ENCODE data around the gene CELF5.
"Not testable (repeated sequence)": the region's sequence is repeated elsewhere in the genome, so short reads cannot be mapped to it uniquely, and the experiment has no call there.

Gene CELF5

DNA sequence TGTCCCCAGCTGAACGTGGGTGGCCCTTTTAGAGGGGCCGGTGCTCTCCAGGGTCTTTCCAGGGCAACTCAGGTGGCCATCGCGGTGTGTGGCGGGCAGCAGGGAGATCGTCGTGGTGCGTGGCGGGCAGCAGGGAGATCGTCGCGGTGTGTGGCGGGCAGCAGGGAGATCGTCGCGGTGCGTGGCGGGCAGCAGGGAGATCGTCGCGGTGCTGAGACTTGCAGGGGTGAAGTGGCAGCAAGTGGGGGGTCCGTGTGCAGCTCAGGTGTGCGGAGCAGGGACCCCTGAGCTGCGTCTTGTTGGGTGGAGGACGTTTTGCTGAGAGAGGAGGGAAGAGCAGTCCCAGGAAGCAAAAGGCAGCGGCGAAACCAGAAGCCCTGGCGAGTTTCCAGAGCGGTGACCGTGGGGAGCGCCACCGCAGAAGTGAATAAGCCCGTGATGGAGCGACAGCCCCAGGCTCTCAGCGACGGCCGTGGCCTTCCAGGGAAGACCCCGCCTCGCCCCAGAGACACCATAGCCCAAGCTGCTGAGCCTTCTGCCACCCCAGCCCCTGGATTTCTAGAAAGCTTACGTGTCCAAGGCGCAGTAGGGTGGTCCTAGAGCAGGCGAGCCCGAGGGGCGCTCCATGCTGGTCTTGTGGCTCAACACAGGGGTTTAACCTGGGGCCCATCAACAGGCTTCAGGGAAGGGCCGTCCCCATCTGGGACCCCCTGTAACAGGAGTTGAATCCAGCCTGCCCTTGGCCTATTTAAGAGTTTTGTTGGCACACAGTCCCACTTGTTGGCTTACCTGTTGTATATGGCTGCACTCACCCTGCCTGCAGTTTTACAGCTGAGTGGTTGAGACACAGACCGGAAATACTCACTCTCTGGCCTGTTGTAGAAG, 33.3 kb upstream of the CELF5 start:
- no peak for DNase-seq

GRCh38 chr19:3191806-3192104, 32.7 kb upstream of the CELF5 start:
- DNase-seq = not testable (repeated sequence)

- no peak for DNase-seq
These were observed 32.2 kb upstream of the CELF5 start for GRCh38 chr19:3192228-3192635.

DNA sequence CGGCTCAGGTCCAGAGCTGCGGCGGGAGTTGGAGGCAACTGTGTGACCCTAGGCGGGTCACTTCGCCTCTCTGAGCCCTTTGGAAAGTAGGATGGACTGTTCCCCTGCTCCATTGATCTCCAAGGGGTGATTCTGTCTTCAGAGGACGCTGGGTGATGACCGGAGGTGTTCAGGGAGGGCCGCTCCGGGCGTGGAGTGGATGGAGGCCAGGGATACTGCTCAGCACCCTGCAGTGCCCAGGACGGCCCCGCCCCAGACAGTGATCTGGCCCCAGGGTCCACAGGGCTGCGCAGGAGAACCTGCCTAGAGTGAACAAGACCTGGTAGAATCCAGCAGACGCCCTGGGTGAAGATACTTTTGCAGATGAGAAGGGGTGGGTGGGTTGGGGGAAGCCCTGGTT, 31.8 kb upstream of the CELF5 start:
- DNase-seq = no peak

- DNase-seq = no peak
These were observed 31.0 kb upstream of the CELF5 start for GRCh38 chr19:3193256-3194105.

- DNase-seq = no peak
These were observed 30.1 kb upstream of the CELF5 start for GRCh38 chr19:3194106-3195087.

DNA sequence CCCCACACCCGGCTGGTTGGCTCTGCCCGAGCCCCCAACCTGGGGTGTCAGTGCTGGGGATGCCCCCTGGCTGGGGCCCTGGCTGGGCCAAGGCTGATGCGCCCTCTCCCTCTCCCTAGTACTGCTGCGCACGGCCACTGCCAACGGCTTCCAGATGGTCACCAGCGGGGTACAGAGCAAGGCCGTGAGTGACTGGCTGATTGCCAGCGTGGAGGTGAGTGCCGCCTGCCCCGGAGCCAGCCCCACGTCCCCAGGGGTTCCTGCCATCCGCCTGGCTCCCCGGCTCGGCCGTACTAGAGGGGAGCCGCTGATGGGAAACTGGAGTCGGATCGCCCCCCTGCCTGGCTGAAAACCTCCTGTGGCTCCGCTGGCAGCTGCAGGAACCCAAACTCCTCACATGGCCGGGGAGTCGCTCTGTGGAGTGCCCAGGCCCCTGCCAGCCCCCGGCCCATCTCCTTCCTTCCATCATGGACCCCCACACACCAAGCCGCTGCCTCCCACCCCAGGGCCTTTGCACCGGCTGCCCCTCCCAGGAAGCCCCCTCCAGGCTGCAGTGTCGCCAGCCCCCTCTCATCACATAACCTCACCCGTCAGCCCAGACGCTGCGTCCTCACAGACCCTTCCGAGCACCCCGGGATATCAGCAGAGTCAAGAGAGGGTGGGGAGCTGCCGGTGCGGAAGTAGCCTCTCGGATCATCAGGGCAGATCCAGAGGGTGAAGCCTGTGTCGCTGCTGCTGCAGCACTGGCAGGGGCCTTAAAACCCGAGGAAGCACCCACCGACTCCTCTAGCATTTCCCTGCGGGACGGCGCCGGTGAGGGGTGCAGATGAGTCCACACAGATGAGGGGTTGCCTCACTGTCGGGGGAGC, 28.2 kb upstream of the CELF5 start:
- no peak for DNase-seq

DNA sequence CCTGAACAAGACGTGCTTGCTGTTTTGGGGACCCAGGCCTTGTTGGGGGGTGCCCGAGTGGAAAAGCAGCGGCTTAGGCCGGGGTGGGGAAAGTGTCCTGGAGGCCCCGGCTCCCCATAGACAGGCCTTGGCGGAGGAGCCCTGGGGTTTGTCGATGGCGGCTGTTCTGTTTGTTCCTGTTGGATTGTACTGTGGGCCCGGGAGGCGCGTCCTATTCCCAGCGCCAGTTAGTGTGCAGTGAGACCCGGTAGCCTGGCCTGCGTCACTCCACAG, 27.6 kb upstream of the CELF5 start:
- no peak for DNase-seq

DNA sequence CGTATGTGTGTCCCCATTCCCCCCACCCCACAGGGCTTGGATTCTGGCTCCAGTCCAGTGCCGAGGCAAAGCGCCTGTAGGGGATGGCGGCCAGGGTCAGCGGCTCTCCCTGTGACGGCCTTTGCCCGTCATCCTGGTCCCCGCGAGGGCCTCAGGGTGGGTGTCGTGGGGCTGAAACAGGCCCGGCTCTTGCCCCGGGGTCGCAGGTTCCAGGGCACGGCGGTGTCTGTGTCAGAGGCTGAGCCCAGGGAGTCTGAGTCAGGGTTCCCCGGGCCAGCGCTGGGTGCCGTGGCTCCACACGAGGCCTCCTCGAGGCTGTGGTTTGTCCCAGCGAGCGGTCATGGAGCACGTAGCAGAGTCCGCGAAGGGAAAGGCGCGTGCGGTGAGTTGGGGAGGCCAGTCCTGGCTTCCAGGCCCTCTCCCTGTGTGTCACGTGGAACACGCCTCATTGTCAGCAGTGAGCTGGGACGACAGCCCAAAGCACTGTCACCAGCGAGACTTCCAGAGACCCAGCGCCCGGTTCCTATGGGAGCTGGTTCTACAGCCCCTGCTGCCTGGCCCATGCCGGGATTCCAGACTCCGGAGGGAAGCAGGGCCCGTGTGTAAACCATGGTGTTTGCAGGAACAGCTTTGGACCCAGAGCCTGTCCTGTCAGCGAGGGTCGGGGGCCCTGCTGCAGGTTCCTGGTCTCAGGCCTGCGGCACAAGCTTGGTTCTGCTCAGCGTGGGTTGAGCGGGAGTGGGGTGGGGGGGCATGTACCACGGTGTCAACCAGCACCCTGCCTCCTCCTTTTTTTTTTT, 25.4 kb upstream of the CELF5 start:
- DNase-seq = no peak

- DNase-seq = no peak
These were observed 23.3 kb upstream of the CELF5 start for GRCh38 chr19:3201072-3201700.

- no peak for DNase-seq
These were observed 22.6 kb upstream of the CELF5 start for GRCh38 chr19:3201911-3202310.

DNA sequence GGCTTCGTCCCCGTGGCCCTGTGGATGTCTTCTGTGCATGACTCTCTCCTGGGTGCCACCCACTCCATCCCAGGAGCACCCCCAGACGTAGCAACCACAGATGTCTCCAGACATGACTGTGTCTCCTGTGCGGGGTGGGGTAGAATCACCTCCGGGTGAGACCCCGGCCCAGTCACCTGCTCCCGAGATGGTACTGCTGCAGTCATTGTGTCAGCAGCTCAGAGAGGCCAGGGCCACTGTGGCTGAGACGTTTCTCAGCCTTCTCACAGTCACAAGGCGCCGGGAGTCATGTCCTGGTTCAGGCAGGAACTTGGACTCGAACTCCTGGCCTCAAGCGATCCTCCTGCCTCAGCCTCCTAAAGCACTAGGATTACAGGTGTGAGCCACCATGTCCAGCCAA, 22.1 kb upstream of the CELF5 start:
- no peak for DNase-seq

DNA sequence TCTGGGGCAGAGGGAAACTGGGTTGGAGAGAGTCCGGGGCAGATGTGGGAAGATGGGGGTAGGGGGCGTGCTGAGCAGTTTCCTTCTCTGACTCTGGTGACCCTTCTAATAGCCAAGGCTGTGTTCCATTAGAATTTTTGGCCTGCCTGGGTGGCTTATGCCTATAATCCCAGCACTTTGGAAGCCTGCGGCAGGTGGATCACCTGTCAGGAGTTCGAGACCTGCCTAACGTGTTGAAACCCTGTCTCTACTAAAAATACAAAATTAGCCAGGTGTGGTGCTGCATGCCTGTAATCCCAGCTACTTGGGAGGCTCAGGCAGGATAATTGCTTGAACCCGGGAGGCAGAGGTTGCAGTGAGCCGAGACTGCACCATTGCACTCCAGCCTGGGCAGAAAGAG, 21.6 kb upstream of the CELF5 start:
- not testable (repeated sequence) for DNase-seq

GRCh38 chr19:3203805-3204645, 20.4 kb upstream of the CELF5 start:
- DNase-seq = no peak

GRCh38 chr19:3204646-3205275, 19.7 kb upstream of the CELF5 start:
- DNase-seq = no peak

- DNase-seq = no peak
These were observed 18.1 kb upstream of the CELF5 start for GRCh38 chr19:3206216-3206953.

DNA sequence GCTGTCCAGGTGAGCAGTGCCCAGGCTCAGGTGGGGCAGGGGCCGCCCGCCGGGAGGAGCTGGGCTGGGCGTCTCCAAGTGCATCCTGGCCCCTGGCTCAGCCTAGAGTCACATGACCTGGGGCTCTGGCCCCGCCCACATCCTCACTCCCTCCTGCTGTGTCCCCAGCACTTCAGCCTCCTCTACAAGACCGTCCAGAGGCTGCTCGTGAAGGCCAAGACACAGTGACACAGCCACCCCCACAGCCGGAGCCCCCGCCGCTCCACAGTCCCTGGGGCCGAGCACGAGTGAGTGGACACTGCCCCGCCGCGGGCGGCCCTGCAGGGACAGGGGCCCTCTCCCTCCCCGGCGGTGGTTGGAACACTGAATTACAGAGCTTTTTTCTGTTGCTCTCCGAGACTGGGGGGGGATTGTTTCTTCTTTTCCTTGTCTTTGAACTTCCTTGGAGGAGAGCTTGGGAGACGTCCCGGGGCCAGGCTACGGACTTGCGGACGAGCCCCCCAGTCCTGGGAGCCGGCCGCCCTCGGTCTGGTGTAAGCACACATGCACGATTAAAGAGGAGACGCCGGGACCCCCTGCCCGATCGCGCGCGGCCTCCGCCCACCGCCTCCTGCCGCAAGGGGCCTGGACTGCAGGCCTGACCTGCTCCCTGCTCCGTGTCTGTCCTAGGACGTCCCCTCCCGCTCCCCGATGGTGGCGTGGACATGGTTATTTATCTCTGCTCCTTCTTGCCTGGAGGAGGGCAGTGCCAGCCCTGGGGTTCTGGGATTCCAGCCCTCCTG, 16.8 kb upstream of the CELF5 start:
- no peak for DNase-seq

All from cortex of kidney (tissue), 1 donor.